SK-N-MC (cell line): ENCODE results near the gene ZNF526.

Experiments
- DNase-seq: peaks from one replicate; pipeline ENCODE4 v3.0.0-alpha.2; 2011; ENCODE audit warnings: low read depth, low spot score
- H3K27ac ChIP-seq: fragments of 200-600 bp; sonication (generic); 2 replicates; pipeline ENCODE4 v1.5.1; 2016; ENCODE audit warnings: mixed run types
- H3K36me3 ChIP-seq: fragments of 200-600 bp; sonication (generic); 2 replicates; pipeline ENCODE4 v1.6.1; 2017; ENCODE audit warnings: antibody characterized with exemption, low read length, mixed read lengths; ENCODE audit not compliant: insufficient read depth
- H3K4me3 ChIP-seq: fragments of 200-600 bp; sonication (generic); 2 replicates; pipeline ENCODE4 v1.5.1; 2016
- H3K9ac ChIP-seq: fragments of 200-600 bp; sonication (generic); 2 replicates; pipeline ENCODE4 v1.8.0; 2017; ENCODE audit warnings: mixed run types, mixed read lengths; ENCODE audit not compliant: insufficient read length
- H3K9me3 ChIP-seq: fragments of 200-600 bp; sonication (generic); 2 replicates; pipeline ENCODE4 v1.6.1; 2017; ENCODE audit warnings: low read depth, mild to moderate bottlenecking, antibody characterized with exemption, low read length, moderate library complexity, mixed read lengths
- EZH2 ChIP-seq: fragments of 200-600 bp; sonication (generic); IDR thresholded peaks from one replicate; pipeline ENCODE4 v1.6.1; 2017; ENCODE audit warnings: antibody characterized with exemption
- FOXP2 ChIP-seq: optimal IDR thresholded peaks from 2 replicates; pipeline ENCODE3; 2011; ENCODE audit warnings: mild to moderate bottlenecking, moderate library complexity; ENCODE audit not compliant: insufficient read depth; ENCODE audit errors: extremely low read length, control extremely low read depth
- POLR2AphosphoS5 ChIP-seq: IDR thresholded peaks from 2 replicates; pipeline ENCODE4 v1.6.1; 2012; ENCODE audit warnings: mild to moderate bottlenecking, low read depth, low read length, borderline replicate concordance

Gene ZNF526

GRCh38 chr19:42234364-42234763 is 14.3 kb downstream of the ZNF526 start:
- H3K36me3 ChIP-seq: peaks cover 79% of the 10 kb centered on the region
- no peak overlapping the region for H3K27ac ChIP-seq
- no peaks in the 10 kb centered on the region for H3K9me3 ChIP-seq
- no peak overlapping the region for H3K4me3 ChIP-seq
- DNase-seq: no peak
- no peak overlapping the region for H3K9ac ChIP-seq
- TF ChIP-seq POLR2AphosphoS5 (no peak), EZH2 (no peak), FOXP2 (no peak)

GRCh38 chr19:42235181-42235580 is 15.1 kb downstream of the ZNF526 start:
- Histone ChIP-seq H3K27ac (no peak overlapping the region), H3K9ac (no peak overlapping the region), H3K36me3 (peaks cover 79% of the 10 kb centered on the region), H3K4me3 (no peak overlapping the region), H3K9me3 (no peaks in the 10 kb centered on the region)
- DNase-seq: no peak
- no peak for TF ChIP-seq POLR2AphosphoS5
- TF ChIP-seq FOXP2: no peak
- TF ChIP-seq EZH2: no peak

- no peak for DNase-seq
- Histone ChIP-seq H3K4me3 (no peak overlapping the region), H3K27ac (no peak overlapping the region), H3K36me3 (peaks cover 38% of the 10 kb centered on the region), H3K9ac (no peak overlapping the region), H3K9me3 (no peaks in the 10 kb centered on the region)
- TF ChIP-seq POLR2AphosphoS5: no peak
- no peak for TF ChIP-seq EZH2
Measured at GRCh38 chr19:42239544-42240220, 19.6 kb downstream of the ZNF526 start.

- TF ChIP-seq POLR2AphosphoS5 (no peak), FOXP2 (no peak), EZH2 (no peak)
- H3K9ac ChIP-seq: peak overlapping the region; percentile 91
- no peaks in the 10 kb centered on the region for H3K9me3 ChIP-seq
- no peak overlapping the region for H3K27ac ChIP-seq
- H3K4me3 ChIP-seq: peak overlapping the region; percentile 84
- DNase-seq: no peak
- H3K36me3 ChIP-seq: peaks cover 22% of the 10 kb centered on the region
Measured at GRCh38 chr19:42241279-42241678, 21.2 kb downstream of the ZNF526 start.

GRCh38 chr19:42242069-42242511 is 22.0 kb downstream of the ZNF526 start:
- DNase-seq: no peak
- peak overlapping the region; percentile 65; the same call in 1 of the 2 replicates for H3K27ac ChIP-seq
- peak overlapping the region; percentile 91 for H3K9ac ChIP-seq
- no peaks in the 10 kb centered on the region for H3K9me3 ChIP-seq
- H3K36me3 ChIP-seq: peaks cover 15% of the 10 kb centered on the region
- no peak for TF ChIP-seq FOXP2
- TF ChIP-seq EZH2: no peak
- no peak for TF ChIP-seq POLR2AphosphoS5
- peak overlapping the region; percentile 84 for H3K4me3 ChIP-seq

GRCh38 chr19:42242512-42243409 is 22.6 kb downstream of the ZNF526 start, which contains the start of gene GSK3A:
TSS of gene GSK3A (minus strand) at chr19:42242602. CDS start at chr19:42242465, 137 bp downstream.
- Histone ChIP-seq H3K36me3 (peaks cover 15% of the 10 kb centered on the region), H3K9me3 (no peaks in the 10 kb centered on the region), H3K9ac (peak within 1 kb of the TSS; percentile 91), H3K4me3 (peak within 1 kb of the TSS; percentile 89), H3K27ac (peak within 1 kb of the TSS; percentile 93)
- TF ChIP-seq FOXP2: peak; percentile 12
- no peak for TF ChIP-seq EZH2
- TF ChIP-seq POLR2AphosphoS5: peak; percentile 79
- peak; percentile 98 for DNase-seq

GRCh38 chr19:42244347-42245220 is 24.5 kb downstream of the ZNF526 start:
- peak overlapping the region; percentile 89 for H3K4me3 ChIP-seq
- TF ChIP-seq EZH2: no peak
- peak; percentile 47 for TF ChIP-seq FOXP2
- TF ChIP-seq POLR2AphosphoS5: peak; percentile 30
- DNase-seq: peak; percentile 79
- H3K36me3 ChIP-seq: peaks cover 15% of the 10 kb centered on the region
- peak overlapping the region; percentile 93 for H3K27ac ChIP-seq
- H3K9me3 ChIP-seq: no peaks in the 10 kb centered on the region
- peak overlapping the region; percentile 70 for H3K9ac ChIP-seq
